IPS-20b (cell line): Measurements from ENCODE around the gene CHERP.

ENCODE experiments used
- H3K27ac ChIP-seq: one replicate; pipeline ENCODE4 v1.5.1; 2013; ENCODE audit warnings: low read length
- H3K27me3 ChIP-seq: 2 replicates; pipeline ENCODE4 v1.6.1; 2013; ENCODE audit warnings: mild to moderate bottlenecking, low read length, inconsistent platforms; ENCODE audit not compliant: insufficient read depth
- H3K36me3 ChIP-seq: 2 replicates; pipeline ENCODE4 v1.6.1; 2013; ENCODE audit warnings: low read depth, mild to moderate bottlenecking, inconsistent platforms, low read length, moderate library complexity; ENCODE audit not compliant: insufficient read depth
- H3K4me1 ChIP-seq: 2 replicates; pipeline ENCODE4 v1.6.1; 2013; ENCODE audit warnings: mild to moderate bottlenecking, control low read depth, inconsistent platforms, low read length, moderate library complexity; ENCODE audit not compliant: insufficient read depth
- H3K4me3 ChIP-seq: 2 replicates; pipeline ENCODE4 v1.5.1; 2013; ENCODE audit warnings: mild to moderate bottlenecking, low read length, inconsistent platforms
- H3K9ac ChIP-seq: 2 replicates; pipeline ENCODE4 v1.6.1; 2013; ENCODE audit warnings: low read depth, mild to moderate bottlenecking, inconsistent platforms, low read length, moderate library complexity
- H3K9me3 ChIP-seq: 2 replicates; pipeline ENCODE4 v1.6.1; 2013; ENCODE audit warnings: mild to moderate bottlenecking, low read depth, low read length, inconsistent platforms; ENCODE audit not compliant: insufficient read depth

CHERP gene

GRCh38 chr19:16532440-16533234 lies 9.6 kb downstream of the CHERP start:
- Histone ChIP-seq H3K9ac (no peak overlapping the region), H3K9me3 (no peaks in the 10 kb centered on the region), H3K27me3 (no peaks in the 10 kb centered on the region), H3K27ac (no peak overlapping the region), H3K4me3 (no peak overlapping the region), H3K36me3 (peaks cover 100% of the 10 kb centered on the region), H3K4me1 (no peaks in the 10 kb centered on the region)

DNA sequence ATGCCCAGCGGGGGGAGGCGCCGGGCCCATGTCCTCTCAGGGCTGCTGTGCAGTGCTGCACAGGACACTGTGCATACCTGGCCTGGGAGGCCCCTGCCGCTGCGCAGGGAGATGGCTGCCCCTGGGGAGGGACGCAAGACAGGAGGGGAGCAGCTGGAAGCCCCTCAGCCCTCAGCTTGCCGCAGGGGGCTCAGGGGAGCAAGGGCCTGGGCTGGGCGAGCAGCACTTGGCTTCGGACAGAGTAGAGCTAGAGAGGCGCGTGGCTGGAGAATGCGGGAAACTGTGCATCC lies 10.9 kb downstream of the CHERP start:
- H3K27ac ChIP-seq, result no peak overlapping the region
- peaks cover 100% of the 10 kb centered on the region for H3K36me3 ChIP-seq
- H3K9me3 ChIP-seq, result no peaks in the 10 kb centered on the region
- H3K4me3 ChIP-seq, result no peak overlapping the region
- no peaks in the 10 kb centered on the region for H3K4me1 ChIP-seq
- H3K27me3 ChIP-seq, result no peaks in the 10 kb centered on the region
- no peak overlapping the region for H3K9ac ChIP-seq

- Histone ChIP-seq H3K4me1 (no peaks in the 10 kb centered on the region), H3K9me3 (no peaks in the 10 kb centered on the region), H3K36me3 (peaks cover 100% of the 10 kb centered on the region), H3K9ac (no peak overlapping the region), H3K27ac (no peak overlapping the region), H3K27me3 (no peaks in the 10 kb centered on the region), H3K4me3 (no peak overlapping the region)
These were observed 11.5 kb downstream of the CHERP start for GRCh38 chr19:16530540-16531379.

DNA sequence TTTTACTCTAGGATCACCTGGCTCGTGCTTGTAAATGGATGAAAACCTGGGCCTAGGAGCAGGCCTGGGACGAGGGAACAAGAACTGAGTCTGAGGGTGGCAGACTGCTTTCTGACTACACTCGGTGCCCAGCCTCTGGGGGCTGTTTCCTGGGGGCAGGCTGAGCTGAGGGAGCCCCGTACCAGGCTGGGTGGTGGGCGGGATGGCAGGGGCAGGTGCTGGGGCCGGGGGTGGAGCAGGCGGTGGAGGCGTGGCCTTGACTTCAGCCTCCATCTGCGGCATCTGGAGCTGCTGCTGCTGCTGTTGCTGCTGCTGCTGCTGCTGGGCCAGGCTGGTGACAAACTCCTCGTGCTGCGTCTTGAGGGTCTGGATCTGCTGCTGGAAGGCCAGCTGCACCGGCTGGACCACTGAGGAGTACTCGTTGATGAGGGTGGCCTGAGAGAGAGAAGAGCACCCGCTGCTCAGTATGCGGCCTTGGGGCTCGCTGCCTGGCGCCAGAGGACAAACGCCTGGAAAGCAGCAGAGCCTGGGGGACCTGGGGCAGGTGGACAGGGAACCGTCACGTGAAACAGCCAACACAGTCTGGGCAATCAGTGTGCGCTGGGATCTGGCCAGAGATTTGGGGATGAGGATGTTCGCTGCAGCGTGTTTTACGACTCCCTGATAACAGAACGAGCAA lies 12.6 kb downstream of the CHERP start:
- H3K27ac ChIP-seq, result no peak overlapping the region
- H3K36me3 ChIP-seq, result peaks cover 98% of the 10 kb centered on the region
- H3K4me1 ChIP-seq, result no peaks in the 10 kb centered on the region
- H3K27me3 ChIP-seq, result no peaks in the 10 kb centered on the region
- no peaks in the 10 kb centered on the region for H3K9me3 ChIP-seq
- no peak overlapping the region for H3K9ac ChIP-seq
- no peak overlapping the region for H3K4me3 ChIP-seq

GRCh38 chr19:16527971-16528521 lies 14.2 kb downstream of the CHERP start:
- Histone ChIP-seq H3K27ac (no peak overlapping the region), H3K9me3 (no peaks in the 10 kb centered on the region), H3K4me1 (no peaks in the 10 kb centered on the region), H3K36me3 (peaks cover 97% of the 10 kb centered on the region), H3K9ac (no peak overlapping the region), H3K27me3 (no peaks in the 10 kb centered on the region), H3K4me3 (no peak overlapping the region)

GRCh38 chr19:16527334-16527935 lies 14.8 kb downstream of the CHERP start:
- Histone ChIP-seq H3K9ac (no peak overlapping the region), H3K4me3 (no peak overlapping the region), H3K4me1 (no peaks in the 10 kb centered on the region), H3K27ac (no peak overlapping the region), H3K27me3 (no peaks in the 10 kb centered on the region), H3K9me3 (no peaks in the 10 kb centered on the region), H3K36me3 (peaks cover 97% of the 10 kb centered on the region)

DNA sequence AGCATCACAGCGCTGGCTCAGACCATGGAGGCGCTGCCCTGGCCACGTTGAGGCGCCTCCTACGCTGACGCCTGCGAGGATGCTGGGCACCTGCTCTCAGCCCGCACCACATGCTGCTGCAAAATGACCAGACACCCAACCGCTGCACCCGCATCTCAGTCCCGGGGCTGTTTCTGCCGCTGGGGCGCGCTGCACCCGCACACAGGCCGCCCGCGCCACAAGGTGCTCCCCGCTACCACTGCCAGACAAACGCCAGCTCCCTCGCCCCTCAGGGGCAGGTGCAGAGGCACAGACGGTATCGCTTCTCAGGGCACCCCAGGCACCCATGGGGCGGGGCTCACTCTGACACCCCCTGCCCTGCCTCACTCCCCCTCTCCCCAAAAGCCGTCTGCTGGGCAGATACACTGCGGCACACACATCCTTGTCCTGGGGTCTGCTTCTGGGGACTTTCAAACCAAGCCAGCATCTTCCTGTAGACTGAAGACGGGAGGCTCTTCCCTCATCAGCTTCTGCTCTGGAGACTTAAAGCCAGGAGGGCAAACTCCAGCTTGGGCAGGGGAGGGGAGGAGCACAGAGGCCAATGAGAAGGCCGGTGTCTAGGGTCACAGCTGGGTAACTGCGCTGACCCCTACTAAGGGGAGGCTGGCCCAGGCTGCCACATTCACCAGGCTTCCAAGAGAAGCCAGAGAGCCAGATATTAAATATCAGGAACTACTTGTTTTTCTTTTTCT lies 16.3 kb downstream of the CHERP start:
- Histone ChIP-seq H3K27ac (no peak overlapping the region), H3K4me1 (no peaks in the 10 kb centered on the region), H3K4me3 (no peak overlapping the region), H3K36me3 (peaks cover 95% of the 10 kb centered on the region), H3K9me3 (no peaks in the 10 kb centered on the region), H3K27me3 (no peaks in the 10 kb centered on the region), H3K9ac (no peak overlapping the region)

- no peak overlapping the region for H3K27ac ChIP-seq
- peaks cover 95% of the 10 kb centered on the region for H3K36me3 ChIP-seq
These were observed 17.1 kb downstream of the CHERP start for GRCh38 chr19:16524991-16525734.

GRCh38 chr19:16522559-16523377 lies 19.5 kb downstream of the CHERP start:
- Histone ChIP-seq H3K9me3 (no peaks in the 10 kb centered on the region), H3K4me3 (no peak overlapping the region), H3K4me1 (no peaks in the 10 kb centered on the region), H3K36me3 (peaks cover 95% of the 10 kb centered on the region), H3K9ac (no peak overlapping the region), H3K27ac (no peak overlapping the region), H3K27me3 (no peaks in the 10 kb centered on the region)

More at GRCh38 chr19:16524991-16525734, 17.1 kb downstream of the CHERP start:
- no peaks in the 10 kb centered on the region for H3K27me3 ChIP-seq
- no peaks in the 10 kb centered on the region for H3K4me1 ChIP-seq
- H3K4me3 ChIP-seq, result no peak overlapping the region
- no peak overlapping the region for H3K9ac ChIP-seq
- no peaks in the 10 kb centered on the region for H3K9me3 ChIP-seq

- H3K36me3 ChIP-seq, result peaks cover 94% of the 10 kb centered on the region
These were observed 20.4 kb downstream of the CHERP start for GRCh38 chr19:16521715-16522289.

More at GRCh38 chr19:16521715-16522289, 20.4 kb downstream of the CHERP start:
- no peak overlapping the region for H3K9ac ChIP-seq
- H3K27ac ChIP-seq, result no peak overlapping the region
- no peaks in the 10 kb centered on the region for H3K4me1 ChIP-seq
- H3K4me3 ChIP-seq, result no peak overlapping the region
- no peaks in the 10 kb centered on the region for H3K9me3 ChIP-seq
- no peaks in the 10 kb centered on the region for H3K27me3 ChIP-seq
